Esophagus squamous epithelium (tissue), 4 donors: ENCODE measurements around the gene SLC44A3.

Experiments
- POLR2A ChIP-seq, 4 donors: fragments of 450-650 bp; IDR thresholded peaks; one replicate each; pipeline ENCODE4 v1.6.1; 2017; ENCODE audit warnings: antibody characterized with exemption in 4 of 4, mild to moderate bottlenecking in 4 of 4, moderate library complexity in 3 of 4
- TF ChIP-seq, protein P1 (sequence below), 6 experiments: fragments of 450-650 bp in 4 of 6; fragments of 200-600 bp in 2 of 6; sonication (generic) in 2 of 6; IDR thresholded peaks; one replicate each; pipeline ENCODE4 v1.5.1; 2016 to 2019; ENCODE audit warnings: antibody characterized with exemption in 6 of 6, mild to moderate bottlenecking in 4 of 6, moderate library complexity in 4 of 6

DNA sequence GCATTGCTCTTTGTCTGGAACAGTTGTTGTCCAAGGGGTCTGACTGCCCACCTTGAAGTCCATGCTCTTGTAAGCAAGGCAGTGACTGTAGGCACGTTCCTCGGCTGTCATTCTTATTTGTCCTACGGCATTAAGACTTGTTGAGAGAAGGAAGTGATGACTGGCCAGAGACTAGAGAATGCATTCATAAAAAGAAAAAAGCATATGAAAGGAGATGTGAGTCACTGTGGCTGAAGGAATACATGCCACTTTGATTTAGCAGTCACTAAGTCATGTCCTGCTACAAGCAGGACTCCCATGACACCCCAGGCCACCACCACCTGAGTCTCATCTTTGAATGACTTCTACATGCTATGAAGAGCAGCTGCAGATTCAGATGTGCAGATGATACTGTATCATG lies 56.2 kb downstream of the SLC44A3 start:
- TF ChIP-seq, protein P1, sequence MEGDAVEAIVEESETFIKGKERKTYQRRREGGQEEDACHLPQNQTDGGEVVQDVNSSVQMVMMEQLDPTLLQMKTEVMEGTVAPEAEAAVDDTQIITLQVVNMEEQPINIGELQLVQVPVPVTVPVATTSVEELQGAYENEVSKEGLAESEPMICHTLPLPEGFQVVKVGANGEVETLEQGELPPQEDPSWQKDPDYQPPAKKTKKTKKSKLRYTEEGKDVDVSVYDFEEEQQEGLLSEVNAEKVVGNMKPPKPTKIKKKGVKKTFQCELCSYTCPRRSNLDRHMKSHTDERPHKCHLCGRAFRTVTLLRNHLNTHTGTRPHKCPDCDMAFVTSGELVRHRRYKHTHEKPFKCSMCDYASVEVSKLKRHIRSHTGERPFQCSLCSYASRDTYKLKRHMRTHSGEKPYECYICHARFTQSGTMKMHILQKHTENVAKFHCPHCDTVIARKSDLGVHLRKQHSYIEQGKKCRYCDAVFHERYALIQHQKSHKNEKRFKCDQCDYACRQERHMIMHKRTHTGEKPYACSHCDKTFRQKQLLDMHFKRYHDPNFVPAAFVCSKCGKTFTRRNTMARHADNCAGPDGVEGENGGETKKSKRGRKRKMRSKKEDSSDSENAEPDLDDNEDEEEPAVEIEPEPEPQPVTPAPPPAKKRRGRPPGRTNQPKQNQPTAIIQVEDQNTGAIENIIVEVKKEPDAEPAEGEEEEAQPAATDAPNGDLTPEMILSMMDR (IDR thresholded peaks at IDR 0.05) = no peak
- TF ChIP-seq POLR2A (IDR thresholded peaks at IDR 0.05) = no peak
